HTR-8/SVneo (cell line): Measurements from ENCODE around the gene ACBD3.

Experiments used
- DNase-seq: peaks from one replicate; pipeline ENCODE4 v3.0.0; 2011; ENCODE audit warnings: low spot score, mixed read lengths; ENCODE audit not compliant: insufficient read length
- FAIRE-seq: peaks from 2 replicates; lab custom pipeline; 2011; peaks lifted over from hg19 to GRCh38; lab: Jason Lieb, UNC

ACBD3 gene

GRCh38 chr1:226118357-226118756 lies 68.2 kb downstream of the ACBD3 start:
- no peak for FAIRE-seq
- DNase-seq: no peak

- FAIRE-seq: no peak
These were observed 69.2 kb downstream of the ACBD3 start for GRCh38 chr1:226117330-226117729.

GRCh38 chr1:226116673-226117072 lies 69.9 kb downstream of the ACBD3 start:
- no peak for DNase-seq
- no peak for FAIRE-seq

More at GRCh38 chr1:226117330-226117729, 69.2 kb downstream of the ACBD3 start:
- no peak for DNase-seq

GRCh38 chr1:226112626-226113025 lies 73.9 kb downstream of the ACBD3 start:
- FAIRE-seq: no peak

GRCh38 chr1:226111883-226112261 lies 74.7 kb downstream of the ACBD3 start:
- no peak for DNase-seq
- FAIRE-seq: no peak

More at GRCh38 chr1:226112626-226113025, 73.9 kb downstream of the ACBD3 start:
- DNase-seq: no peak

GRCh38 chr1:226111098-226111882 lies 75.3 kb downstream of the ACBD3 start:
- FAIRE-seq (no peak), DNase-seq (no peak)

- FAIRE-seq (no peak), DNase-seq (peak; percentile 74)
These were observed 76.1 kb downstream of the ACBD3 start for GRCh38 chr1:226110249-226111097.

- peak; percentile 69 for FAIRE-seq
- DNase-seq: peak; percentile 92
These were observed 76.7 kb downstream of the ACBD3 start for GRCh38 chr1:226109829-226110248.

GRCh38 chr1:226108935-226109828 lies 77.4 kb downstream of the ACBD3 start:
- no peak for FAIRE-seq
- no peak for DNase-seq

GRCh38 chr1:226107471-226108460 lies 78.8 kb downstream of the ACBD3 start:
- FAIRE-seq (no peak), DNase-seq (no peak)

- FAIRE-seq: no peak
- no peak for DNase-seq
These were observed 81.8 kb downstream of the ACBD3 start for GRCh38 chr1:226104671-226105121.

- peak; percentile 51 for DNase-seq
- FAIRE-seq: no peak
These were observed 85.8 kb downstream of the ACBD3 start for GRCh38 chr1:226100436-226101391.

GRCh38 chr1:226098870-226099835 lies 87.4 kb downstream of the ACBD3 start:
- FAIRE-seq: no peak
- DNase-seq: no peak

GRCh38 chr1:226097866-226098625 lies 88.5 kb downstream of the ACBD3 start:
- no peak for DNase-seq

GRCh38 chr1:226095286-226095685 lies 91.3 kb downstream of the ACBD3 start:
- DNase-seq (no peak), FAIRE-seq (no peak)

More at GRCh38 chr1:226097866-226098625, 88.5 kb downstream of the ACBD3 start:
- FAIRE-seq: no peak
